GM12892 (cell line): ENCODE measurements around the gene GAS7.
"Not testable (repeated sequence)": the region's sequence is repeated elsewhere in the genome, so short reads cannot be mapped to it uniquely, and the experiment has no call there.

Source experiments
- DNase-seq: peaks from one replicate; pipeline ENCODE4 v3.0.0; 2011; ENCODE audit not compliant: insufficient read length
- FAIRE-seq: peaks from 2 replicates; lab custom pipeline; 2011; peaks lifted over from hg19 to GRCh38; lab: Jason Lieb, UNC
- POLR2A ChIP-seq: IDR thresholded peaks from 2 replicates; pipeline ENCODE4 v1.6.1; 2011; ENCODE audit warnings: low read depth, low read length, control low read depth
- POLR2AphosphoS5 ChIP-seq: IDR thresholded peaks from 2 replicates; pipeline ENCODE4 v1.6.1; 2011; ENCODE audit warnings: low read depth, low read length, control low read depth
- TAF1 ChIP-seq: IDR thresholded peaks from 2 replicates; pipeline ENCODE4 v1.6.1; 2011; ENCODE audit warnings: low read depth, mild to moderate bottlenecking, control low read depth, low read length, borderline replicate concordance

GAS7 gene

GRCh38 chr17:10061111-10061845 lies 137.1 kb downstream of the GAS7 start:
- DNase-seq (no peak), FAIRE-seq (no peak)
- TF ChIP-seq POLR2A (no peak), TAF1 (no peak), POLR2AphosphoS5 (no peak)

GRCh38 chr17:10060526-10060925 lies 137.9 kb downstream of the GAS7 start:
- FAIRE-seq (no peak), DNase-seq (no peak)
- TF ChIP-seq TAF1 = no peak
- TF ChIP-seq POLR2AphosphoS5 = no peak
- TF ChIP-seq POLR2A = no peak

- TF ChIP-seq POLR2A (no peak), POLR2AphosphoS5 (no peak), TAF1 (no peak)
- FAIRE-seq = no peak
- DNase-seq = peak; percentile 69
Observed at GRCh38 chr17:10059684-10060211, 138.7 kb downstream of the GAS7 start.

DNA sequence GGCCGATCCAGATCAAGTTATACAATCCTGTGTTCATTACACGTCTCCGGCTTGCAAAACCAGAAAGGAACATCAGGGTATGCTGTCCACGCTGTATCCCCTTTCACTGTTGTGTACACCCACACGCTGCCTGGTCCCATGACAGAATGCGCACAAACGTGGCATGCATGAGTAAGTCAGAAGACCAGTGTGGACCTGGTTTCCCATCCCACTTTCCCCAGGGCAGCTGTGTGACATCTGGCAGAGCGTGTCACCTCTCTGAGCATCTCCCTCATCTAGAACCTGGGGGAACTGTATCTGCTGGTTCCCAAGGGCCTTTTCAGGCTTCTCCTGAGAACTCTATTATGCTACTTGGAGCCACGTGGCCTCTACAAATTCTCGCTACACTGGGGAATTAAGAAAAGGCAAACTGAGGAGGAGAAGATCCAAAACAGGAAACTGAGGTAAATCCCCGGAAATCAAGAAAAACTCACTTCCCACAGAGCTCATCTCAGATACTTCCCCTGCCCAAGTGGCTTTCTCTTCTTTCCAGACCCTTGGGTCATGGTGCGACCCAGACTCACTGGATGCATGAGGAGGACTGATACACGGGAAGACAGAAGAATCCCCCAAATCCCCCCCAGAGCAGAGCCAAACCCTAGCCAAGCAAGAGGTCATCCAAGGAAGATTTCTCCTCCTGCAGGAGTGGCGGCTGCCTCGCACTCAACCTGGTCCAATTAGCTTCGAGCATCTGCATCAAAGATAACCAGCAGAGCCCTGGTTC lies 139.3 kb downstream of the GAS7 start:
- peak; percentile 81 for TF ChIP-seq POLR2A
- TF ChIP-seq POLR2AphosphoS5 = peak; percentile 85
- 0 out of 2 replicates have a peak, but pooled peaks have one; percentile 14 for TF ChIP-seq TAF1
- DNase-seq (peak; percentile 38), FAIRE-seq (peak; percentile 99)

DNA sequence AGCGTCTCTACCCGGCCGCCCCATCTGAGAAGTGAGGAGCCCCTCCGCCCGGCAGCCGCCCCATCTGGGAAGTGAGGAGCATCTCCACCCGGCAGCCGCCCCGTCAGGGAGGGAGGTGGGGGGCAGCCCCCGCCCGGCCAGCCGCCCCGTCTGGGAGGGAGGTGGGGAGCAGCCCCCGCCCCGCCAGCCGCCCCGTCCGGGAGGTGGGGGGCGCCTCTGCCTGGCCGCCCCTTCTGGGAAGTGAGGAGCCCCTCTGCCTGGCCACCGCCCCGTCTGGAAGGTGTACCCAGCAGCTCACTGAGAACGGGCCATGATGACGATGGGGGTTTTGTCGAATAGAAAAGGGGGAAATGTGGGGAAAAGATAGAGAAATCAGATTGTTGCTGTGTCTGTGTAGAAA lies 140.9 kb downstream of the GAS7 start:
- DNase-seq, FAIRE-seq: not testable (repeated sequence)

DNA sequence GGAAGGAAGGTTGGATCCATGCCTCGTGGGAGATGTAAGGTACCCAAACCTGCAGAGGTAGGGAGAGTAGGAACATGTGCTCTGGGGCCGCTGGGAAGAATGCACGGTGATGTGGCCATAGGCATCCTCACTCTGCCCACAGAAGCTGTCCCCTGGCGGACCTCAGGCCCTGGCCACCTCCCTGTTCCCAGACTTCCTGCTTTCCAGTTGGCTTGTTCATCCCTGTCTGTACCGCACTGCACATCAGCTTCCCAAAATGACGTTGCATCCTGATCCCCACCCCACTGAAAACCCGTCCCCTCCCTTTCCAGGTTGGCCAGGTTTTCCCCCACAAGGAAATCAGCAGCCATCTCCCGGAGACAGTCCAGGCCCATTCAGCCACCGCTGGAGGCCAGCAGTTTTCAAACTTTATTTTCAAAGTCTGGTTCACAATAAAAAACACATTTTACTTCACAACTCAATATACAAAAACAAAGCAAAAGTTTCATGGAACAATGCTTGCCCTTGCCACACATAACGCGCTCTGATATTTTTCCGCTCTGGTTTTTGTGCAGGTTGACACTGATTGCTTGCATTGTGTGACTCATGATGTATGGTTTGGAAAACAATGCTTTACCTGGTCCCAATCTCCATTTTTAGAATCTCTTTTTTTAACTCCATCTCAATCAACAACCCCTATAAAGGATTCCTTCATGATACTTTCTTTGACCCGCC lies 143.0 kb downstream of the GAS7 start:
- FAIRE-seq = no peak
- no peak for TF ChIP-seq POLR2A
- TF ChIP-seq TAF1 = no peak
- DNase-seq = no peak

GRCh38 chr17:10053782-10054540 lies 144.4 kb downstream of the GAS7 start:
- TF ChIP-seq TAF1 (no peak), POLR2A (no peak), POLR2AphosphoS5 (no peak)
- no peak for DNase-seq
- no peak for FAIRE-seq

GRCh38 chr17:10052106-10052813 lies 146.1 kb downstream of the GAS7 start:
- DNase-seq (no peak), FAIRE-seq (peak; percentile 93)
- TF ChIP-seq TAF1 = no peak
- peak; percentile 51; the same call in 1 of the 2 replicates for TF ChIP-seq POLR2AphosphoS5
- peak; percentile 61 for TF ChIP-seq POLR2A

- peak; percentile 93 for FAIRE-seq
- TF ChIP-seq POLR2AphosphoS5 = no peak; the same call in 1 of the 2 replicates
- 0 out of 2 replicates have a peak, but pooled peaks have one; percentile 27 for TF ChIP-seq TAF1
- TF ChIP-seq POLR2A = peak; percentile 35
- no peak for DNase-seq
Observed at GRCh38 chr17:10051112-10051511, 147.3 kb downstream of the GAS7 start.

GRCh38 chr17:10050597-10051101 lies 147.8 kb downstream of the GAS7 start:
- DNase-seq = no peak
- peak; percentile 77 for TF ChIP-seq POLR2A
- TF ChIP-seq POLR2AphosphoS5 = peak; percentile 76
- peak; percentile 83; the same call in 1 of the 2 replicates for TF ChIP-seq TAF1
- FAIRE-seq = no peak

GRCh38 chr17:10048629-10049350 lies 149.6 kb downstream of the GAS7 start:
- DNase-seq (no peak), FAIRE-seq (peak; percentile 30)
- TF ChIP-seq POLR2AphosphoS5 (no peak), POLR2A (no peak), TAF1 (no peak)
